GM12875 (cell line): ENCODE results near the gene ZNF236.
"Not testable (repeated sequence)": the region's sequence is repeated elsewhere in the genome, so short reads cannot be mapped to it uniquely, and the experiment has no call there.

Source experiments
- H3K4me3 ChIP-seq: one replicate; pipeline ENCODE4 v1.5.1; 2011; ENCODE audit warnings: low read depth, low read length, control low read depth
- TF ChIP-seq, protein P1 (sequence below): IDR thresholded peaks from 2 replicates; pipeline ENCODE4 v1.5.1; 2011; ENCODE audit warnings: low read depth, mild to moderate bottlenecking, control low read depth, inconsistent platforms, low read length, moderate library complexity, borderline replicate concordance; ENCODE audit not compliant: insufficient read depth

ZNF236 gene

GRCh38 chr18:76822506-76823160, at the start of gene ZNF236:
Gene ZNF236, plus strand, starts transcription at chr18:76822557. Its CDS starts 51 bp downstream, at chr18:76822608.
- TF ChIP-seq, protein P1, sequence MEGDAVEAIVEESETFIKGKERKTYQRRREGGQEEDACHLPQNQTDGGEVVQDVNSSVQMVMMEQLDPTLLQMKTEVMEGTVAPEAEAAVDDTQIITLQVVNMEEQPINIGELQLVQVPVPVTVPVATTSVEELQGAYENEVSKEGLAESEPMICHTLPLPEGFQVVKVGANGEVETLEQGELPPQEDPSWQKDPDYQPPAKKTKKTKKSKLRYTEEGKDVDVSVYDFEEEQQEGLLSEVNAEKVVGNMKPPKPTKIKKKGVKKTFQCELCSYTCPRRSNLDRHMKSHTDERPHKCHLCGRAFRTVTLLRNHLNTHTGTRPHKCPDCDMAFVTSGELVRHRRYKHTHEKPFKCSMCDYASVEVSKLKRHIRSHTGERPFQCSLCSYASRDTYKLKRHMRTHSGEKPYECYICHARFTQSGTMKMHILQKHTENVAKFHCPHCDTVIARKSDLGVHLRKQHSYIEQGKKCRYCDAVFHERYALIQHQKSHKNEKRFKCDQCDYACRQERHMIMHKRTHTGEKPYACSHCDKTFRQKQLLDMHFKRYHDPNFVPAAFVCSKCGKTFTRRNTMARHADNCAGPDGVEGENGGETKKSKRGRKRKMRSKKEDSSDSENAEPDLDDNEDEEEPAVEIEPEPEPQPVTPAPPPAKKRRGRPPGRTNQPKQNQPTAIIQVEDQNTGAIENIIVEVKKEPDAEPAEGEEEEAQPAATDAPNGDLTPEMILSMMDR: no peak
- H3K4me3 ChIP-seq: peak within 1 kb of the TSS; percentile 84

GRCh38 chr18:76772665-76773064, 49.7 kb upstream of the ZNF236 start:
- TF ChIP-seq, protein P1: no peak
- H3K4me3 ChIP-seq: no peak overlapping the region

GRCh38 chr18:76777036-76777435, 45.3 kb upstream of the ZNF236 start:
- H3K4me3 ChIP-seq: not testable (repeated sequence)

- TF ChIP-seq, protein P1: no peak
- no peak overlapping the region for H3K4me3 ChIP-seq
These were observed 38.4 kb upstream of the ZNF236 start for GRCh38 chr18:76783786-76784484.

DNA sequence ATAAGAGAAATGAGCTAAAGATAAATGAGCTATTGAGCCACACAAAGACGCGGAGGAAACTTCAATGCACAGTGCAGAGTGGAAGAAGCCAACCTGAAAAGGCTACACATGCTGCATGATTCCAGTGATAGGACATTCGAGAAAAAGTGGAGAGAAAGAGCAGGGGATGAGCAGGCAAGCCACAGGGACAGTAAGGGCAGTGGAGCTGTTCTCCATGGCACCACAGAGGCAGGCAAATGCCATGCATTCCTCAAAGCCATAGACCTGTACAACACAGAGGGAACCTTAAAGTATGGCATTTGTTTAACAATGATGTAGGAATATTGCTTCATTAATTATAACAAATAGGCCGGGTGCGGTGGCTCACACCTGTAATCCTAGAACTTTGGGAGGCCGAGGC, 36.5 kb upstream of the ZNF236 start:
- no peak overlapping the region for H3K4me3 ChIP-seq
- TF ChIP-seq, protein P1: no peak

- TF ChIP-seq, protein P1: no peak
- no peak overlapping the region for H3K4me3 ChIP-seq
These were observed 33.6 kb upstream of the ZNF236 start for GRCh38 chr18:76788571-76789317.

DNA sequence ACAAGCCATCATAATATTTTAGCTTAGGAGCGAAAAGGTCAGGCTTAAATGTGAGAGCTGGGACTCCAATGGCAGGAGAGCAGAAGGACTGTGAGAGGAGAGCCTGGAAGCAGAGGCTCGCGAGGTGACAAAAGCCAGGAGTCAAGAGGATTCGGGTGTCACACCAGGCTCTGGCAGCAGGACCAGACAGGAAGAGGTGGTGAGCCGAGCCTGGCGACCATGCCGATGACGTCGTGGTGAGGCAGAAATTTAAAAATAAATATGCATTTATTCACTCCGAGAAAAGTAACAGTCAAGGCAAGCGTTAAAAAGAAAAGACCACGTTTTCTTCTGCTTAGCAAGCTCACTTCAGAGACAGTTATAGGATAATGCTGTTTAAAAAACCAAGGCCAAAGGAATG, 31.3 kb upstream of the ZNF236 start:
- TF ChIP-seq, protein P1: no peak
- H3K4me3 ChIP-seq: no peak overlapping the region
